ENCODE results near the gene COL16A1. TPM values are rescaled to one million over a fixed set of nuclear protein-coding genes. Genes with fewer than 3 reads are reported as not detected.

COL16A1 gene
- total and polyA plus RNA-seq, 2 experiments from 2014 or later: 90.2 to 127 TPM

DNA sequence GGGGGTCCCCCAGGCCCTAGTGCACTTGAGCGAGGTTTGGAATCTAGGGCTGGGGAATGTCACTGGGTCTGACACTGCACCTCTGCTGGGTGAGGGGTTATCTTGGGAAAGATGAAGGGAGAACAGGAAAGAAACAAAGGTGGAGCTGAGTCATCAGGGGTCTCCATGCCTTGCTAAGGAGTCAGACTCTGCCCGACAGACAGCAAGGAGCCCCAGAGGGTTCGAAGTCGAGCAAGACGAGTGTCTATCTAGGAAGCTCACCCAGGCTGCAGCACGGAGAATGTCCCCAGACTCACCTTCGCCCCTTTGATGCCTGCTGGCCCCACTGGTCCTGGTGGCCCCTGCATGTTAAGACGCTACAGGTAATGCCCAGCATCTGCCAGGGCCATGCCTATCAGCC lies 18.0 kb downstream of the COL16A1 start:
- WGBS (ENCODE audit: low lambda C conversion rate, missing lambda C conversion rate): 76% methylated on average over 8 of the region's 8 CpGs
- Histone ChIP-seq H3K9me2 (replicated peaks; ENCODE audit: insufficient read depth) (no peaks in the 10 kb centered on the region), H4K20me1 (ENCODE audit: insufficient read depth, poor library complexity, severe bottlenecking) (no peaks in the 10 kb centered on the region), H3K36me3 (replicated peaks; ENCODE audit: insufficient read depth, low read depth) (no peaks in the 10 kb centered on the region), H3K27me3 (no peaks in the 10 kb centered on the region), H3K9me3 (ENCODE audit: low read depth) (no peaks in the 10 kb centered on the region), H3K79me2 (no peaks in the 10 kb centered on the region), H3K27ac (no peak overlapping the region), H3K4me3 (no peak overlapping the region), H3K4me2 (no peak overlapping the region), H2AFZ (no peak overlapping the region), H3K4me1 (ENCODE audit: insufficient read depth) (no peaks in the 10 kb centered on the region)
- no peak for DNase-seq (ENCODE audit: low spot score)
- no peak for TF ChIP-seq EZH2phosphoT487 (IDR thresholded peaks at IDR 0.05; ENCODE audit: low read depth, severe bottlenecking, unreplicated experiment)
- no peak for TF ChIP-seq CTCF (IDR thresholded peaks at IDR 0.05; ENCODE audit: poor library complexity)

GRCh38 chr1:31683997-31684396 lies 19.8 kb downstream of the COL16A1 start:
- no peak for DNase-seq (ENCODE audit: low spot score)
- H3K36me3 ChIP-seq (replicated peaks; ENCODE audit: insufficient read depth, low read depth): no peaks in the 10 kb centered on the region
- H3K79me2 ChIP-seq: no peaks in the 10 kb centered on the region

GRCh38 chr1:31681415-31681814 lies 22.4 kb downstream of the COL16A1 start:
- H3K27me3 ChIP-seq: no peaks in the 10 kb centered on the region
- H3K4me1 ChIP-seq (ENCODE audit: insufficient read depth): no peaks in the 10 kb centered on the region
- H3K4me2 ChIP-seq: no peak overlapping the region
- H4K20me1 ChIP-seq (ENCODE audit: insufficient read depth, poor library complexity, severe bottlenecking): no peaks in the 10 kb centered on the region
- no peaks in the 10 kb centered on the region for H3K9me3 ChIP-seq (ENCODE audit: low read depth)
- DNase-seq (ENCODE audit: low spot score): no peak
- TF ChIP-seq EZH2phosphoT487 (IDR thresholded peaks at IDR 0.05; ENCODE audit: low read depth, severe bottlenecking, unreplicated experiment) (no peak), EZH2 (IDR thresholded peaks at IDR 0.05; ENCODE audit: borderline replicate concordance) (no peak), CTCF (IDR thresholded peaks at IDR 0.05; ENCODE audit: poor library complexity) (no peak)
- 64% methylated on average over 9 of the region's 9 CpGs for WGBS (ENCODE audit: low lambda C conversion rate, missing lambda C conversion rate)
- no peak overlapping the region for H3K27ac ChIP-seq
- H3K79me2 ChIP-seq: no peaks in the 10 kb centered on the region
- H3K9me2 ChIP-seq (replicated peaks; ENCODE audit: insufficient read depth): no peaks in the 10 kb centered on the region
- no peaks in the 10 kb centered on the region for H3K36me3 ChIP-seq (replicated peaks; ENCODE audit: insufficient read depth, low read depth)
- H2AFZ ChIP-seq: no peak overlapping the region
- H3K4me3 ChIP-seq: no peak overlapping the region

More at GRCh38 chr1:31683997-31684396, 19.8 kb downstream of the COL16A1 start:
- H3K4me3 ChIP-seq: no peak overlapping the region
- TF ChIP-seq CTCF (IDR thresholded peaks at IDR 0.05; ENCODE audit: poor library complexity) (no peak), EZH2phosphoT487 (IDR thresholded peaks at IDR 0.05; ENCODE audit: low read depth, severe bottlenecking, unreplicated experiment) (no peak), EZH2 (IDR thresholded peaks at IDR 0.05; ENCODE audit: borderline replicate concordance) (no peak)
- H3K9me2 ChIP-seq (replicated peaks; ENCODE audit: insufficient read depth): no peaks in the 10 kb centered on the region
- no peaks in the 10 kb centered on the region for H3K9me3 ChIP-seq (ENCODE audit: low read depth)
- H3K4me2 ChIP-seq: no peak overlapping the region
- WGBS (ENCODE audit: low lambda C conversion rate, missing lambda C conversion rate): 85% methylated on average over 11 of the region's 11 CpGs
- no peak overlapping the region for H2AFZ ChIP-seq
- no peaks in the 10 kb centered on the region for H3K4me1 ChIP-seq (ENCODE audit: insufficient read depth)
- H3K27me3 ChIP-seq: no peaks in the 10 kb centered on the region
- H4K20me1 ChIP-seq (ENCODE audit: insufficient read depth, poor library complexity, severe bottlenecking): no peaks in the 10 kb centered on the region
- no peak overlapping the region for H3K27ac ChIP-seq

All from hepatocyte (in vitro differentiated cells).